Heart left ventricle (tissue), 16 donors: ENCODE measurements around the gene ACOXL. TPM values are rescaled to one million over a fixed set of nuclear protein-coding genes. Genes with fewer than 3 reads are reported as not detected.

Experiments
- ATAC-seq, 4 donors: fragments of 200-7000 bp; cut with Tn5 transposase; one replicate each; pipeline ENCODE4 v1.9.1; 2020 to 2022; ENCODE audit warnings: moderate library complexity in 4 of 4, mild to moderate bottlenecking in 3 of 4, moderate number of reproducible peaks in 1 of 4
- DNase-seq, 5 donors: peaks; one replicate each; pipeline ENCODE4 v3.0.0-alpha.2; 2020
- H3K27ac ChIP-seq, 12 donors: fragments of 200-600 bp; sonication (generic) in 4 of 12; one replicate each; pipeline versions ENCODE4 v1.5.0 to v1.8.0; 2016 to 2022; ENCODE audit warnings: mild to moderate bottlenecking in 2 of 12
- H3K27me3 ChIP-seq, 9 donors: fragments of 200-600 bp; sonication (generic) in 2 of 9; one replicate each; pipeline versions ENCODE4 v1.5.1 to v1.8.0; 2016 to 2022; ENCODE audit warnings: mild to moderate bottlenecking in 3 of 9
- H3K36me3 ChIP-seq, 9 donors: fragments of 200-600 bp; sonication (generic) in 2 of 9; one replicate each; pipeline versions ENCODE4 v1.5.0 to v1.8.0; 2018 to 2022; ENCODE audit warnings: mild to moderate bottlenecking in 2 of 9
- H3K4me1 ChIP-seq, 12 donors: fragments of 200-600 bp; sonication (generic) in 4 of 12; one replicate each; pipeline versions ENCODE4 v1.5.0 to v1.8.0; 2016 to 2022; ENCODE audit warnings: mild to moderate bottlenecking in 3 of 12
- H3K4me3 ChIP-seq, 12 donors: fragments of 200-600 bp; sonication (generic) in 4 of 12; one replicate each; pipeline versions ENCODE4 v1.5.0 to v1.8.0; 2017 to 2022; ENCODE audit warnings: mild to moderate bottlenecking in 9 of 12, moderate library complexity in 4 of 12
- H3K9me3 ChIP-seq, 12 donors: fragments of 200-600 bp; sonication (generic) in 4 of 12; one replicate each; pipeline versions ENCODE4 v1.5.0 to v1.8.0; 2016 to 2022; ENCODE audit warnings: mild to moderate bottlenecking in 1 of 12
- POLR2A ChIP-seq, 2 donors: fragments of 450-650 bp; IDR thresholded peaks; one replicate each; pipeline ENCODE4 v1.6.1; 2017; ENCODE audit warnings: antibody characterized with exemption in 2 of 2, mild to moderate bottlenecking in 2 of 2, moderate library complexity in 2 of 2
- WGBS, 4 donors: extraction: QIAGEN DNeasy Blood & Tissue Kit in 2 of 4; methylation state at CpG; one replicate each; pipeline versions ENCODE4 v1.1.5 to v1.1.7; 2013 to 2018; 5-methylcytosine and 5-hydroxymethylcytosine counted together
- intact Hi-C, 10 donors: fragments of 100-400 bp; cut with DNase I; formaldehyde crosslinking; loops; one replicate each; pipeline versions ENCODE4 v1.11.1 to v1.14.2; 2022
- polyA plus RNA-seq, 2 donors: library from polyadenylated mRNA; stranded (reverse); fragments of 200-250 nt; gene quantifications; one replicate each; pipeline ENCODE4 v1.2.3, GENCODE V29; 2013
- total RNA-seq, 9 donors: library from RNA; depleted of rRNA in 2 of 9; stranded (reverse); fragments of >200 nt in 2 of 9; fragmentation: NEBNext Ultra II Directional in 3 of 9; extraction: Animal tissue kit (Norgen Biotek cat#: 25700) in 3 of 9; gene quantifications; one replicate each; pipeline versions ENCODE4 v1.1.0 to v1.2.4, GENCODE V29; 2016 to 2023
- TF ChIP-seq, protein P1 (sequence below), 12 donors: fragments of 200-600 bp; sonication (generic) in 4 of 12; IDR thresholded peaks; one replicate each; pipeline versions ENCODE4 v1.5.0 to v1.8.0; 2018 to 2022; ENCODE audit warnings: antibody characterized with exemption in 12 of 12, mild to moderate bottlenecking in 5 of 12
- donor health status: ischemic (EF 13 %, LVEDD 7.1; RV severe dilation, severe dysfunction).
- donor health status: healthy with polysubstance abuse.
- donor health status: DM: no; HTN: yes; CAD: no.
- donor health status: DM: no; HTN: no; CAD: no.
- donor health status: ischemic (EF 25% LVEDD 6.9; RV normal size, moderate dysfunction).
- donor health status: ischemic (EF 25% LVEDD 5.7; RV mildly dilated, moderate dysfunction).
- donor health status: healthy.
- donor health status: DM: yes; HTN: yes; CAD: no.
- donor health status: ischemic (EF 35%, LVEDD 5.7; RV mildly dilated, moderate dysfunction).
- donor health status: nonischemic (EF 11% LVEDD 7.7; RV severe dilation, severe dysfunction).
- donor health status: DM: yes; HTN: yes; CAD: no.
- donor health status: PGD.
- donor health status: ischemic (EF 29% LVEDD 5.4; RV normal size, mild dysfunction).
- donor health status: nonischemic (EF 23%, LVEDD 6.1; RV moderate dilation, normal function).

ACOXL gene
- total and polyA plus RNA-seq, 11 donors: 0.25 TPM; not detected in 10

DNA sequence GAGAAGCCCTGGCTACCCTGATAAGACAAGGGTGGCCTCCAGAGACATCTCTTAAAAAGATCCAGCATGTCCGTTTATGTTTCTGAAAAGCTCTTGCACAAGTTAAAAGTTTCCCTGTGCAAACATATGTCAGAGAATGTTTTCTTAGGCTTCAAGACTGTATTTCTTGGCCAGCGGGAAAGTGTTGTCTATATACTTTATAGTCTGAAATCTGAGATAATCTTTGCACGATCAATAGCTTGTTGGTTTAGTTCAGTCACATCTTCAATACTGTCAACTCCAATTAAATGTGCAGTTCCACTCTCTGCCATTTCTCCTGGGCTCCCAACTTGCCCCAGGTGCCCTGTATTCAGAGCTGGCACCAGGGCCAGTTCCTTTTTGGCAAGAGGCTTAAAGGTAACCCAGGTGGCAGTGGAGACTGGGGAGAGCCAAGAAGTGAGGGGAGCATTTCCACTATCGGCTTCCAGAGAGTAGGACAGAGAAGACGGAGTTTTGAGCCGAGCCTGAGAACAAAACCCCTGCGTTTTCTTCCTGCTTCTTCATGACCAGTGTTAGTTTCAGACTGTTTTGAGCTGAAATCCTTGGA is 64.4 kb downstream of the ACOXL start:
- no peaks in the 10 kb centered on the region for H3K9me3 ChIP-seq
- intact Hi-C loops: no loop called here
- peaks cover 0 to 14% (median 0%) of the 10 kb centered on the region in 12 donors for H3K4me1 ChIP-seq
- H3K27me3 ChIP-seq: peaks cover 0 to 19% (median 0%) of the 10 kb centered on the region in 9 donors
- WGBS, 4 donors: 55 to 70% (median 62%) methylated on average over 7 of the region's 7 CpGs
- H3K4me3 ChIP-seq: no peak overlapping the region
- ATAC-seq (no peak), DNase-seq (no peak)
- H3K36me3 ChIP-seq: no peaks in the 10 kb centered on the region
- TF ChIP-seq POLR2A (IDR thresholded peaks at IDR 0.05): no peak
- TF ChIP-seq, protein P1, sequence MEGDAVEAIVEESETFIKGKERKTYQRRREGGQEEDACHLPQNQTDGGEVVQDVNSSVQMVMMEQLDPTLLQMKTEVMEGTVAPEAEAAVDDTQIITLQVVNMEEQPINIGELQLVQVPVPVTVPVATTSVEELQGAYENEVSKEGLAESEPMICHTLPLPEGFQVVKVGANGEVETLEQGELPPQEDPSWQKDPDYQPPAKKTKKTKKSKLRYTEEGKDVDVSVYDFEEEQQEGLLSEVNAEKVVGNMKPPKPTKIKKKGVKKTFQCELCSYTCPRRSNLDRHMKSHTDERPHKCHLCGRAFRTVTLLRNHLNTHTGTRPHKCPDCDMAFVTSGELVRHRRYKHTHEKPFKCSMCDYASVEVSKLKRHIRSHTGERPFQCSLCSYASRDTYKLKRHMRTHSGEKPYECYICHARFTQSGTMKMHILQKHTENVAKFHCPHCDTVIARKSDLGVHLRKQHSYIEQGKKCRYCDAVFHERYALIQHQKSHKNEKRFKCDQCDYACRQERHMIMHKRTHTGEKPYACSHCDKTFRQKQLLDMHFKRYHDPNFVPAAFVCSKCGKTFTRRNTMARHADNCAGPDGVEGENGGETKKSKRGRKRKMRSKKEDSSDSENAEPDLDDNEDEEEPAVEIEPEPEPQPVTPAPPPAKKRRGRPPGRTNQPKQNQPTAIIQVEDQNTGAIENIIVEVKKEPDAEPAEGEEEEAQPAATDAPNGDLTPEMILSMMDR (IDR thresholded peaks at IDR 0.05): no peak
- no peak overlapping the region for H3K27ac ChIP-seq

DNA sequence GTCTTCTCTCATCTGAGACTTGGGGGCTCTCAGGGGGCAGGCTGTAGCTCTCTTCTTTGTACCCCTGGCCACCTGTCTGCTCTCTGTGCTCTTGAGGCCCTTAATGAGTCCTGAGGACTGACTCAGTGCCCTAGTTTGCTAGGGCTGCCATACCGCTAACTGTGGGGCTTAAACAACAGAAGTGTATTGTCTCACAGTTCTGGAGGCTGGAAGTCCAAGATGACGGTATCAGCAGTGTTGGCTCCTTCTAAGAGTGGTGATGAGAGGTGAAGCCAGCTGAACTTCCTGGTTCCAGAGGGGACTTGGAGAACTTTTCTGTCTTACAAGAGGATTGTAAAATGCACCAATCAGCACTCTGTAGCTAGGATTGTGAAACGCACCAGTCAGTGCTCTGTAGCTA is 67.0 kb downstream of the ACOXL start:
- no peak for TF ChIP-seq POLR2A (IDR thresholded peaks at IDR 0.05)
- TF ChIP-seq, protein P1 (IDR thresholded peaks at IDR 0.05): no peak
- ATAC-seq: no peak
- H3K27me3 ChIP-seq: peaks cover 0 to 14% (median 0%) of the 10 kb centered on the region in 9 donors
- H3K27ac ChIP-seq: no peak overlapping the region
- no peaks in the 10 kb centered on the region for H3K36me3 ChIP-seq
- no peak overlapping the region for H3K4me3 ChIP-seq
- WGBS, 4 donors: 91 to 100% (median 93%) methylated on average over 3 of the region's 3 CpGs
- H3K9me3 ChIP-seq: peaks cover 0 to 2% (median 0%) of the 10 kb centered on the region in 12 donors
- peaks cover 0 to 14% (median 0%) of the 10 kb centered on the region in 12 donors for H3K4me1 ChIP-seq
- intact Hi-C loops: no loop called here
- no peak for DNase-seq

DNA sequence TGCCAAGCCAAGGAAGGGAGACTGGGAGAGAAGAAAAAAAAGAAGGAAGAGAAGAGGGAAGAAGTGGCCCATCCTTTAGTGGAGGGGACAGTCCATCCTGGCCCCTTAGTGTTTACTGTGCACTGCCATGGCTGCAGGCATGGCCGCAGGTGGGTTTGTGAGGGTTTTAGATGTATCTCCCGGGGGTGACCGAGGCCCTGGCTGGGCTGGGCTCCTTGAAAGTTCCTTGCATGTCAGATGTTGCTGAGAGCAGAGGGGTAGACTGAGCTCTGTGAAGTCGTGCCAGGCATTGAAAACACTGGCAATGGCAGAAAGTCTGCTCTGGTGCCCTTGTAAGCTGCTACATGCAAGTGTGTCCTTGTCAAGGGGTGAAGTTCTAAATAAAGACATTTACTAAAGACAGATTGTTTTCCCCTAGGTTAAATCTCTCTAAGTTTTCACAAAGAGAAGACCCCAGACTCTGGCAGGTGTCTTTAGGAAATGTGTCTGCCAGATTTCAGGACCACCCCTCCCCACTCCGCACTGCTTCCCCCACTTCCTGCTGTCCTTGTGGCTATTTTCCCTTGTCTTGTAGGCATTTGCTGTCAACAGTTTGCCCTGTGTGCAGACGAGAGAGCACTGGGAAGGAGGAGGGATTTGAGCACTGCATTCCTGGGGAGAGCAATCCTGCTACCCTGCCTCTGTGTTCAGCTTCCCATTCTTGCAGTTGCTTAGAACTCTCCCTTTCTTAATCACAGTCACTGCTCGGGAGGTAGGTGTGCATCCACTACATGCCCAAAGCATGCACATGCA is 68.4 kb downstream of the ACOXL start:
- ATAC-seq (peak; percentile 64 to 83 (median 74)), DNase-seq (no peak)
- intact Hi-C loops: loop anchor here in 1 of 10 donors (10.0 kb wide), 1 partner anchor 314 kb away; no protein-coding TSS in a partner anchor
- Histone ChIP-seq H3K27me3 (peaks cover 0 to 11% (median 0%) of the 10 kb centered on the region in 9 donors), H3K4me3 (no peak overlapping the region), H3K36me3 (no peaks in the 10 kb centered on the region), H3K9me3 (peaks cover 0 to 7% (median 0%) of the 10 kb centered on the region in 12 donors), H3K27ac (no peak overlapping the region), H3K4me1 (peaks cover 0 to 14% (median 0%) of the 10 kb centered on the region in 12 donors)
- no peak for TF ChIP-seq POLR2A (IDR thresholded peaks at IDR 0.05)
- TF ChIP-seq, protein P1 (IDR thresholded peaks at IDR 0.05): no peak
- 44 to 50% (median 47%) methylated on average over 7 of the region's 7 CpGs for WGBS, 4 donors
